Immature natural killer cell (primary cell): Measurements from ENCODE around the gene MAF. TPM values are rescaled to one million over a fixed set of nuclear protein-coding genes. Genes with fewer than 3 reads are reported as not detected.

Source experiments
- DNase-seq, 3 donors: peaks; one replicate each; pipeline ENCODE4 v3.0.0; 2022; ENCODE audit warnings: mixed read lengths in 1 of 3
- H3K27ac Mint-ChIP-seq, 6 donors: one replicate each; pipeline ENCODE4 v1.8.0; 2020; ENCODE audit warnings: mixed read lengths in 6 of 6, mild to moderate bottlenecking in 5 of 6, inconsistent platforms in 4 of 6, moderate library complexity in 3 of 6
- H3K27me3 Mint-ChIP-seq, 3 donors: one replicate each; pipeline ENCODE4 v1.8.0; 2020 to 2021; ENCODE audit warnings: low read depth in 3 of 3, mild to moderate bottlenecking in 3 of 3, mixed read lengths in 3 of 3, moderate library complexity in 3 of 3, inconsistent platforms in 1 of 3
- H3K36me3 Mint-ChIP-seq, 3 donors: one replicate each; pipeline ENCODE4 v1.8.0; 2020; ENCODE audit warnings: mixed read lengths in 3 of 3, inconsistent platforms in 2 of 3, mild to moderate bottlenecking in 2 of 3
- H3K4me1 Mint-ChIP-seq, 2 donors: one replicate each; pipeline ENCODE4 v1.8.0; 2020; ENCODE audit warnings: inconsistent platforms in 2 of 2, mild to moderate bottlenecking in 2 of 2, mixed read lengths in 2 of 2, moderate library complexity in 1 of 2
- H3K4me3 Mint-ChIP-seq, 5 donors: one replicate each; pipeline ENCODE4 v1.8.0; 2020; ENCODE audit warnings: mild to moderate bottlenecking in 5 of 5, mixed read lengths in 5 of 5, inconsistent platforms in 3 of 5, moderate library complexity in 3 of 5
- H3K9me3 Mint-ChIP-seq, 6 donors: one replicate each; pipeline ENCODE4 v1.8.0; 2020; ENCODE audit warnings: mild to moderate bottlenecking in 6 of 6, mixed read lengths in 6 of 6, inconsistent platforms in 4 of 6, moderate library complexity in 3 of 6
- polyA plus RNA-seq, 3 donors: library from polyadenylated mRNA; unstranded; fragments of 300-500 nt; fragmentation: Illumina TruSeq; gene quantifications; one replicate each; pipeline ENCODE4 v1.2.3, GENCODE V29; 2021

The MAF gene
- polyA plus RNA-seq, 3 donors from 2014 or later = 0.93 to 1.9 (median 0.96) TPM

DNA sequence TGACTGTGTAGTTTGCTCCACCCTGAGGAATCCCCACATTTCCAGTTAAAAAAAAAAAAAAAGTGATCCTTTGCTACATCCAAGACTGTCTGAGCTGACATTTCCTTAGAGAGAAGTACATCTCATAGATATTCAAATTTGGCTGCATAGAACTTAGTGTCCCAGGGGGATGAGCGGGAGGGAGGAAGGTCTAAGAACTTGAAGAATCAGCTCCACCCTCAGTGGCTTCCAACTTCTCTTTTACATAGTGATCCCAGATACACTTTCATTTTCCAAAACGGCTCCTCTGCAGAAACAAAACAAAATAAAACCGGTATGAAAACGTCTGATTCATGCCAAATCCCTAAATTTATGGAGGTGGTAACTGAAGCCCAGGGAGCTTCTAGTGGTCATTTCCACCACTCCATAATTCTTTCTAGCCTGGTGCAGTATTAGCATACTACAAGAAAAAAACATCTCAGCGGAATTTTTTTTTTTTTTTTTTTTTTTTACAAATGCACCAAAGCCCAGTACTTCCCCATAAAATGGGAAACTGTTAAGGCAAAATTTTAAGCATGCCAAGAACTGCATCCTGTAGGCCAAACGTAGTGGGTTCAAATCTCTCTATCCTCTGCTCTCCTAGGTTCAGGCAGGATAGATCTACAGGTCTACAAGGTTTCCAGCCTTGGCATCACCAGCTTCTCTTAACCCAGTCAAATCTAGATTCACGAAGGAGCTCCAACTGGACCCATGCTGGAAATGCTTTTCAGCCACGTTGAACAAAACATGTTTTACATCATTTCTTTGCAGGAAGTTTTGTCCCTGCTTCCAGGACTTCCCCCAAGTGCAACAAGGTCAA lies 29.3 kb downstream of the MAF start:
- Mint-ChIP-seq H3K4me1 (no peaks in the 10 kb centered on the region), H3K4me3 (no peak overlapping the region), H3K36me3 (peaks cover 0 to 10% (median 0%) of the 10 kb centered on the region in 3 donors), H3K27me3 (peaks cover 5 to 13% (median 8%) of the 10 kb centered on the region in 3 donors), H3K27ac (no peak overlapping the region), H3K9me3 (no peaks in the 10 kb centered on the region)
- DNase-seq = no peak

DNA sequence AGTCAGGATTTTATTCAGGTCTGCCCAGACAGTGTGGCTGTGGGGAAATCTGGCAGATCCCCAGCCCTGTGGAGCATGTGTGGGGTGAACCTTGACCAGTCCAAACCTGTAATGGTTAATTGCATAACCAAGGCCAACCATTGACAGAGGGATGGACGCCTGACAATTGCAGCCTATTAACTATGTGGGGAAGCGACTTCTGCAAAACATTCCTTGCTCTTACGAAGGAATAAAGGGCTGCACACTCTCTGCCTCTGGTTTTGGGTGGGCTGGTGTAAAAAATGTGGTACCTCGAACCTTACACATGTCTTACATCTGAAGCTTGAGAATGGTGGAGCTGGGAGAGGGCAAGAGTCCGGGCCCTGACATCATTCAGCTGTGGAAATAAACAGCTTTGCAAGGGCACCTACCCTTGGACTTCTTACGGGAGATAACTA lies 35.8 kb downstream of the MAF start:
- no peak overlapping the region for H3K4me3 Mint-ChIP-seq
- no peaks in the 10 kb centered on the region for H3K4me1 Mint-ChIP-seq
- peaks cover 3 to 10% (median 4%) of the 10 kb centered on the region in 3 donors for H3K36me3 Mint-ChIP-seq
- no peak overlapping the region for H3K27ac Mint-ChIP-seq
- no peak for DNase-seq
- H3K27me3 Mint-ChIP-seq = peaks cover 0 to 12% (median 4%) of the 10 kb centered on the region in 3 donors
- H3K9me3 Mint-ChIP-seq = peaks cover 0 to 3% (median 0%) of the 10 kb centered on the region in 6 donors

- peaks cover 3 to 10% (median 4%) of the 10 kb centered on the region in 3 donors for H3K36me3 Mint-ChIP-seq
These were observed 36.6 kb downstream of the MAF start for GRCh38 chr16:79563921-79564320.

DNA sequence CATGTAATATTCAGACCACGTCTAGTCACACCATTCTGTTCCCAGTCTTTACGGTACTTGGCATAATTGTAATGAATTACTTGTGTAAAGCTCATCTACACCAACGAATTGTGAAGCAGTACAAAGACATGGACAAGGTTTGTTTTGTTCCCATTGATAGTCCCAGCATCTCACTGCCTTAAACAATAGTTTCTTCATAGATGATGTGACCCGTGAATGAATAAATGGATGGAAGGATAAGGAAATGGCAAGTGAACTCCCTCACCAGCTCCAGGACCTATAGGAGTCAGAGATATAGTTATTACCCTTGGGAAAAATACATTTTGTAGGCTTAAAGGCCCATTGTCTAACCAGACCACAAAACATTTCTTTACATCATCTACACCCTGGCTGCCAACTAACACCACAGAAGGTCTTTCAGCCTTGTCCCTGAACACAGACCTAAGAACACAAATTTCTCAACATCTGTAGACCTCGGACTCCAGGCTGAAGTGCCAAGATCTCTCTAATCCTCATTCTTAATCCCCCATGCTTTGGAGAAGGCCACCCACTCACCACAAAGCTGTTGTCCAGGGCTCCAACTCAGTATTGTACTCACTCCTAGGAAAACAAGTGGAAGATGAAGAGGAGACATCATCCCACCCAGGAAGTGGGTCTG lies 38.2 kb downstream of the MAF start:
- no peak for DNase-seq
- H3K36me3 Mint-ChIP-seq = peaks cover 3 to 4% (median 4%) of the 10 kb centered on the region in 3 donors
- no peak overlapping the region for H3K27ac Mint-ChIP-seq
- no peaks in the 10 kb centered on the region for H3K4me1 Mint-ChIP-seq
- H3K27me3 Mint-ChIP-seq = peaks cover 0 to 15% (median 4%) of the 10 kb centered on the region in 3 donors
- H3K4me3 Mint-ChIP-seq = no peak overlapping the region
- peaks cover 0 to 3% (median 0%) of the 10 kb centered on the region in 6 donors for H3K9me3 Mint-ChIP-seq

More at GRCh38 chr16:79563921-79564320, 36.6 kb downstream of the MAF start:
- Mint-ChIP-seq H3K4me1 (no peaks in the 10 kb centered on the region), H3K4me3 (no peak overlapping the region), H3K9me3 (peaks cover 0 to 3% (median 0%) of the 10 kb centered on the region in 6 donors), H3K27ac (no peak overlapping the region), H3K27me3 (peaks cover 0 to 12% (median 4%) of the 10 kb centered on the region in 3 donors)
- no peak for DNase-seq

- no peak for DNase-seq
- Mint-ChIP-seq H3K4me1 (no peaks in the 10 kb centered on the region), H3K27ac (no peak overlapping the region), H3K27me3 (peaks cover 0 to 20% (median 4%) of the 10 kb centered on the region in 3 donors), H3K9me3 (peaks cover 0 to 3% (median 0%) of the 10 kb centered on the region in 6 donors), H3K4me3 (no peak overlapping the region), H3K36me3 (peaks cover 3 to 5% (median 4%) of the 10 kb centered on the region in 3 donors)
These were observed 38.8 kb downstream of the MAF start for GRCh38 chr16:79561729-79562128.

DNA sequence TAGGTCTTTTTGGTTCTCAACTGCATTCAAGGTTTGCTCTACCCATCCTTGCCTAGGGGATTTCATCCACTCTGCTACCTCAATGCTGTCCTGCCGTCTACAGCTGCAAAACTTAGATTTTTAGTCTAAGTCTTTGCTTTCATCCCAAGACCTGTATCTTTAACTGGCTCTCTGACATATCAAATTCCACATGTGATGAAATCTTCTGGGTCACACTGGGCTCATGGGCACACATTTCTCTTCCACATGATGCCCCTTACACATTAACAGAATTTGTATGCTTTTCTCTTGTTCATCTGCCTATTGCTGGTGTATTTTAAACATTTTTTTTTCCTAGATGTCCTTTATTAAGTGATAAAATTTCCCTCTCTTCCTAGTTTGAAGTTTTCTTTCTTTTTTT lies 39.6 kb downstream of the MAF start:
- H3K4me1 Mint-ChIP-seq = no peaks in the 10 kb centered on the region
- H3K9me3 Mint-ChIP-seq = peaks cover 0 to 8% (median under 1%) of the 10 kb centered on the region in 6 donors
- H3K4me3 Mint-ChIP-seq = no peak overlapping the region
- no peak for DNase-seq
- H3K36me3 Mint-ChIP-seq = peaks cover 3 to 10% (median 8%) of the 10 kb centered on the region in 3 donors
- H3K27ac Mint-ChIP-seq = no peak overlapping the region
- H3K27me3 Mint-ChIP-seq = peaks cover 0 to 18% (median 4%) of the 10 kb centered on the region in 3 donors

- Mint-ChIP-seq H3K27me3 (peaks cover 0 to 16% (median 4%) of the 10 kb centered on the region in 3 donors), H3K4me3 (no peak overlapping the region), H3K4me1 (no peaks in the 10 kb centered on the region), H3K9me3 (peaks cover 0 to 9% (median under 1%) of the 10 kb centered on the region in 6 donors), H3K36me3 (peaks cover 3 to 10% (median 8%) of the 10 kb centered on the region in 3 donors), H3K27ac (no peak overlapping the region)
- DNase-seq = no peak
These were observed 40.2 kb downstream of the MAF start for GRCh38 chr16:79560318-79560717.

DNA sequence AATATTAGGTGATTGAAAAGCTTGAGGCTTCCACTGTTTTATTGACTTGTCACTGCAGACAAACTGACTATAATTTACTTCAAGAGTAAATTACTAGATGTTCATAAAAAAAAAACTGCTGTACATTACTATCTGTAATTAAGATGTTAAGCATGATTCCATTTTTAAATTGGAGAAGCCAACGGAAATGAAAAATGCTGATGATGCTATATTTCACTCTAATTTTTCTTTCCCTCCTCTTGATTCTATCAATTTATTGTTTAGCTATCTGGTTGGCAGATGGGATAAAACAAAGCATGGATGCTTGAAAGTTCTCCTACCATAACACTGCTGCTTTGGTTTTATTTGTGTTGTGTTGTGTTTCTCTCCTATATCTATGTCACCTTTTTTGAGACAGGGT lies 41.0 kb downstream of the MAF start:
- H3K9me3 Mint-ChIP-seq = peaks cover 0 to 9% (median under 1%) of the 10 kb centered on the region in 6 donors
- peaks cover 2 to 16% (median 4%) of the 10 kb centered on the region in 3 donors for H3K27me3 Mint-ChIP-seq
- H3K27ac Mint-ChIP-seq = no peak overlapping the region
- peaks cover 3 to 14% (median 10%) of the 10 kb centered on the region in 3 donors for H3K36me3 Mint-ChIP-seq
- no peak overlapping the region for H3K4me3 Mint-ChIP-seq
- no peak for DNase-seq
- H3K4me1 Mint-ChIP-seq = no peaks in the 10 kb centered on the region

- H3K36me3 Mint-ChIP-seq = peaks cover 0 to 18% (median 6%) of the 10 kb centered on the region in 3 donors
- DNase-seq = no peak
- no peak overlapping the region for H3K27ac Mint-ChIP-seq
- H3K27me3 Mint-ChIP-seq = peaks cover 3 to 18% (median 4%) of the 10 kb centered on the region in 3 donors
- H3K4me1 Mint-ChIP-seq = no peaks in the 10 kb centered on the region
- H3K9me3 Mint-ChIP-seq = peaks cover 0 to 9% (median under 1%) of the 10 kb centered on the region in 6 donors
- H3K4me3 Mint-ChIP-seq = no peak overlapping the region
These were observed 43.1 kb downstream of the MAF start for GRCh38 chr16:79557421-79557820.

DNA sequence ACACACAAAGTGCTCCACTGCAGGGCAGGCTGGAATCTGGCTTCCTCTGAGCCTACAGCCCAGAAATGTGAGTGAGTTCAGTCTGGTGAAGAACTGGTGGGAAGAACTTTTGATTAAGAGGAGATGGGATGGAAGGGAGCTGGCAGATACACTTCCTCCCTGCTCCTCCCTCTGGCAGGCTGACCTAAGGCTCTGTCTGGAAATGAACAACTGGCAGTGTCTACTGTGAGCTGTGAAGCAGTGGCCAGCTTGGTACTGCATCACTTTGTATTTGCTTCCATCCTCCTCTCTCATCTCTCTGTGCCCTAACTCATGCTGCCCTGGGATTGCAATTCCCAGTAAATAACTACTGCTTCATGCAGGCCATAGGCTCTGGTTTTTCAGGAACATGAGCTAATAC lies 45.6 kb downstream of the MAF start:
- Mint-ChIP-seq H3K27ac (no peak overlapping the region), H3K36me3 (peaks cover 0 to 18% (median 6%) of the 10 kb centered on the region in 3 donors), H3K27me3 (peaks cover 0 to 18% (median 5%) of the 10 kb centered on the region in 3 donors), H3K9me3 (peaks cover 0 to 9% (median under 1%) of the 10 kb centered on the region in 6 donors), H3K4me3 (no peak overlapping the region), H3K4me1 (no peaks in the 10 kb centered on the region)
- DNase-seq = no peak

DNA sequence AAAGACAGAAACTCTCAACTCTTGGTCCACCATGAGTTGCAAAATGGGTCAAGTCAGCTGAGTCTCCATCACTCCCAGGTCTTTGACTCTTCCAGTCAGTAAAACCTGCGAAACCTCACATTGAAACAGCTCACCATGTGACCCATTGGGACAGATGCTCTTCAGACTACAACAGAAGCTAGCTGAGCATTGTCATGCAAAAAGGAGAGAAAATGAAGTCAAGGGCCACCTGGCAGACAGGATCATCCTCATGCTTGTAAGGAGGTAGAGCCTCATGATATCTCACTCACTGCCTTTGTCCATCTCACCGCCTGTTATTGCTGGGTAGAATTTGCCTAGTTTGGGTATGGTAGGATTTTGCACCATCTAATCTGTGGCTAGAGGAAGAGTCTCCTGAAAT lies 50.2 kb downstream of the MAF start:
- no peak overlapping the region for H3K4me3 Mint-ChIP-seq

GRCh38 chr16:79547085-79547484 lies 53.5 kb downstream of the MAF start:
- Mint-ChIP-seq H3K4me3 (no peak overlapping the region), H3K27me3 (peaks cover 0 to 2% (median 2%) of the 10 kb centered on the region in 3 donors), H3K27ac (no peak overlapping the region), H3K36me3 (no peaks in the 10 kb centered on the region), H3K4me1 (no peaks in the 10 kb centered on the region), H3K9me3 (no peaks in the 10 kb centered on the region)
- no peak for DNase-seq

More for the DNA sequence above, 50.2 kb downstream of the MAF start:
- Mint-ChIP-seq H3K4me1 (no peaks in the 10 kb centered on the region), H3K27me3 (peaks cover 2 to 7% (median 5%) of the 10 kb centered on the region in 3 donors), H3K36me3 (peaks cover 0 to 14% (median 0%) of the 10 kb centered on the region in 3 donors), H3K9me3 (no peaks in the 10 kb centered on the region), H3K27ac (no peak overlapping the region)
- DNase-seq = no peak
